SK-N-SH treated with all-trans-retinoic acid at 6 μM for 48 hours (cell line): ENCODE measurements around the gene CORO7.

ENCODE experiments used
- ATAC-seq: fragments of 200-7000 bp; cut with Tn5 transposase; 3 replicates; pipeline ENCODE4 v1.9.1; 2020; ENCODE audit warnings: mild to moderate bottlenecking, moderate library complexity
- ARNTL ChIP-seq: fragments of 450-650 bp; formaldehyde crosslinking; IDR thresholded peaks from 2 replicates; pipeline ENCODE4 v1.5.0; 2020; ENCODE audit warnings: low read depth, mild to moderate bottlenecking, moderate library complexity, borderline replicate concordance
- BACH2 ChIP-seq: fragments of 250-450 bp; sonication (Bioruptor Pico); IDR thresholded peaks from 2 replicates; pipeline ENCODE4 v1.9.0; 2021; ENCODE audit warnings: mild to moderate bottlenecking, borderline replicate concordance
- ESRRG ChIP-seq: fragments of 250-450 bp; sonication (Bioruptor Pico); IDR thresholded peaks from 2 replicates; pipeline ENCODE4 v1.6.1; 2021; ENCODE audit warnings: mild to moderate bottlenecking
- GLIS3 ChIP-seq: fragments of 250-450 bp; sonication (Bioruptor Pico); IDR thresholded peaks from 2 replicates; pipeline ENCODE4 v1.5.0; 2020; ENCODE audit warnings: mild to moderate bottlenecking, moderate library complexity
- ISL1 ChIP-seq: fragments of 250-450 bp; sonication (Bioruptor Pico); IDR thresholded peaks from 2 replicates; pipeline ENCODE4 v2.1.2; 2022; ENCODE audit warnings: mild to moderate bottlenecking, moderate library complexity
- OSR1 ChIP-seq: fragments of 250-450 bp; sonication (Bioruptor Pico); IDR thresholded peaks from 2 replicates; pipeline ENCODE4 v1.8.0; 2022; ENCODE audit warnings: moderate library complexity, mild to moderate bottlenecking, inconsistent platforms
- PATZ1 ChIP-seq: fragments of 250-450 bp; sonication (Bioruptor Pico); IDR thresholded peaks from 2 replicates; pipeline ENCODE4 v1.8.0; 2020; ENCODE audit warnings: mild to moderate bottlenecking, moderate library complexity, borderline replicate concordance
- PPARA ChIP-seq: fragments of 250-450 bp; sonication (Bioruptor Pico); IDR thresholded peaks from 2 replicates; pipeline ENCODE4 v1.5.0; 2020; ENCODE audit warnings: mild to moderate bottlenecking, borderline replicate concordance
- RARB ChIP-seq: fragments of 250-450 bp; sonication (Bioruptor Pico); IDR thresholded peaks from 2 replicates; pipeline ENCODE4 v1.8.0; 2021; ENCODE audit warnings: mild to moderate bottlenecking, moderate library complexity
- TCF4 ChIP-seq: fragments of 250-450 bp; sonication (Bioruptor Pico); IDR thresholded peaks from 2 replicates; pipeline ENCODE4 v1.8.0; 2021; ENCODE audit warnings: mild to moderate bottlenecking, moderate library complexity, borderline replicate concordance
- TOX ChIP-seq: fragments of 250-450 bp; sonication (Bioruptor Pico); IDR thresholded peaks from 2 replicates; pipeline ENCODE4 v1.8.0; 2021; ENCODE audit warnings: mild to moderate bottlenecking, moderate library complexity, borderline replicate concordance
- TSHZ2 ChIP-seq: fragments of 250-450 bp; sonication (Bioruptor Pico); IDR thresholded peaks from 2 replicates; pipeline ENCODE4 v1.5.0; 2020; ENCODE audit warnings: mild to moderate bottlenecking, moderate library complexity
- ZC3H10 ChIP-seq: fragments of 250-450 bp; sonication (Bioruptor Pico); IDR thresholded peaks from 2 replicates; pipeline ENCODE4 v1.5.1; 2021; ENCODE audit warnings: mild to moderate bottlenecking, moderate library complexity
- ZFP3 ChIP-seq: fragments of 250-450 bp; sonication (Bioruptor Pico); IDR thresholded peaks from 2 replicates; pipeline ENCODE4 v1.5.0; 2020; ENCODE audit warnings: mild to moderate bottlenecking, moderate library complexity
- ZFP30 ChIP-seq: fragments of 450-650 bp; formaldehyde crosslinking; IDR thresholded peaks from 2 replicates; pipeline ENCODE4 v1.5.0; 2022; ENCODE audit warnings: mild to moderate bottlenecking, moderate library complexity
- ZNF565 ChIP-seq: fragments of 450-650 bp; formaldehyde crosslinking; conservative IDR thresholded peaks from 2 replicates; pipeline ENCODE4 v1.5.0; 2020; ENCODE audit warnings: low read depth, mild to moderate bottlenecking, moderate library complexity
- ZNF8 ChIP-seq: fragments of 450-650 bp; formaldehyde crosslinking; IDR thresholded peaks from 2 replicates; pipeline ENCODE4 v1.5.0; 2020; ENCODE audit warnings: mild to moderate bottlenecking, moderate library complexity
- TF ChIP-seq, protein P1 (sequence below): fragments of 250-450 bp; sonication (Bioruptor Pico); IDR thresholded peaks from 2 replicates; pipeline ENCODE4 v1.5.1; 2021; ENCODE audit warnings: mild to moderate bottlenecking, moderate library complexity

Gene CORO7

GRCh38 chr16:4437366-4437765, 21.0 kb upstream of the CORO7 start:
- ATAC-seq, result no peak
- TF ChIP-seq, protein P1, sequence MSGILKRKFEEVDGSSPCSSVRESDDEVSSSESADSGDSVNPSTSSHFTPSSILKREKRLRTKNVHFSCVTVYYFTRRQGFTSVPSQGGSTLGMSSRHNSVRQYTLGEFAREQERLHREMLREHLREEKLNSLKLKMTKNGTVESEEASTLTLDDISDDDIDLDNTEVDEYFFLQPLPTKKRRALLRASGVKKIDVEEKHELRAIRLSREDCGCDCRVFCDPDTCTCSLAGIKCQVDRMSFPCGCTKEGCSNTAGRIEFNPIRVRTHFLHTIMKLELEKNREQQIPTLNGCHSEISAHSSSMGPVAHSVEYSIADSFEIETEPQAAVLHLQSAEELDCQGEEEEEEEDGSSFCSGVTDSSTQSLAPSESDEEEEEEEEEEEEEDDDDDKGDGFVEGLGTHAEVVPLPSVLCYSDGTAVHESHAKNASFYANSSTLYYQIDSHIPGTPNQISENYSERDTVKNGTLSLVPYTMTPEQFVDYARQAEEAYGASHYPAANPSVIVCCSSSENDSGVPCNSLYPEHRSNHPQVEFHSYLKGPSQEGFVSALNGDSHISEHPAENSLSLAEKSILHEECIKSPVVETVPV (CRISPR knock-in tag), result no peak
- TF ChIP-seq TOX (CRISPR knock-in tag), result no peak
- no peak for TF ChIP-seq TCF4 (CRISPR knock-in tag)
- no peak for TF ChIP-seq TSHZ2 (CRISPR knock-in tag)
- TF ChIP-seq BACH2 (CRISPR knock-in tag), result no peak
- TF ChIP-seq ZNF565, result no peak
- TF ChIP-seq ARNTL (CRISPR knock-in tag), result no peak
- TF ChIP-seq ZFP30 (CRISPR knock-in tag), result no peak
- no peak for TF ChIP-seq OSR1 (CRISPR knock-in tag)
- no peak for TF ChIP-seq ISL1 (CRISPR knock-in tag)

GRCh38 chr16:4435337-4436067, 19.1 kb upstream of the CORO7 start:
- no peak for ATAC-seq
- TF ChIP-seq ZNF8 (CRISPR knock-in tag), result no peak
- no peak for TF ChIP-seq GLIS3 (CRISPR knock-in tag)
- TF ChIP-seq PATZ1 (CRISPR knock-in tag), result no peak
- TF ChIP-seq OSR1 (CRISPR knock-in tag), result no peak
- no peak for TF ChIP-seq ZFP3 (CRISPR knock-in tag)
- TF ChIP-seq ZNF565, result no peak
- no peak for TF ChIP-seq ZC3H10 (CRISPR knock-in tag)
- no peak for TF ChIP-seq ARNTL (CRISPR knock-in tag)
- no peak for TF ChIP-seq TSHZ2 (CRISPR knock-in tag)
- no peak for TF ChIP-seq PPARA (CRISPR knock-in tag)

- no peak for ATAC-seq
- TF ChIP-seq ZFP3 (CRISPR knock-in tag) (no peak), RARB (CRISPR knock-in tag) (no peak)
These were observed 17.8 kb upstream of the CORO7 start for GRCh38 chr16:4433914-4434787.

GRCh38 chr16:4433228-4433627, 16.8 kb upstream of the CORO7 start:
- ATAC-seq, result no peak
- no peak for TF ChIP-seq ESRRG (CRISPR knock-in tag)
- TF ChIP-seq ZFP3 (CRISPR knock-in tag), result no peak
- TF ChIP-seq, all 23 proteins: peak for 0
